ENCODE data around the gene URB1.

DNA sequence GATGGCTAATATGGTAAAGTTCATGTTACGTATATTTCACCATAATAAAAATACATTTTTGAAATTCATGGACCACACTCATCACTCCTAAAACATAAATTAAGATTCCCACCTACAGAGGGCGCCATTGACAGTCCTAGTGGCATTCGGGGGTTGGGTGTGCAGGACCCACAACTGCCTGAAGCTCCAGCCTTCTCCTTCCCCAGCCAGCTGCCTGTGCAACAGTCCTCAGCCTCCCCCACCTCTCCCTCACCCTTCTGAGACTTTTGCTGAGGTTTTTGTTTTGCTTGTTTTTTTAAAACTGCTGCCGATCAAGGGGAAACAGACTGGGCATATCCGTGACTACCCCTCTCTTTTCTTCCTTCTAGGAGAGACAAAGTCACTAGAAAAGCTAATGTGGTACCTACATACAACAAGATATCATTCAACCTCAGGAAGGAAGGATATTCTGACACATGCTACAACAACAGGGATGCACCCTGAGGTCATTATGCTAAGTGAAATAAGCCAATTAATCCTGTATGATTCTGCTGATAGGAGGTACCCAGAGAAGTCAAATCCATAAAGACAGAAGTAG lies 10.5 kb upstream of the URB1 start:
- TF ChIP-seq POLR2A (IDR thresholded peaks at IDR 0.05; ENCODE audit: control extremely low read depth in 1 of 2, low read depth in 2 of 2, low read length in 2 of 2) (no peak), NRF1 (IDR thresholded peaks at IDR 0.05; ENCODE audit: low read depth, low read length) (no peak)
